Lower lobe of right lung (tissue), 2 donors: Measurements from ENCODE around the gene ZNF268. TPM values are rescaled to one million over a fixed set of nuclear protein-coding genes. Genes with fewer than 3 reads are reported as not detected.

Source experiments
- ATAC-seq, 2 donors: fragments of 200-7000 bp; cut with Tn5 transposase; one replicate each; pipeline ENCODE4 v1.9.1; 2020 to 2022; ENCODE audit warnings: mild to moderate bottlenecking in 2 of 2, moderate library complexity in 2 of 2
- DNase-seq: peaks from one replicate; pipeline ENCODE4 v3.0.0-alpha.2; 2020
- H3K27ac ChIP-seq: fragments of 200-600 bp; one replicate; pipeline ENCODE4 v1.8.0; 2022
- H3K27me3 ChIP-seq: fragments of 200-600 bp; one replicate; pipeline ENCODE4 v1.8.0; 2022; ENCODE audit warnings: low read depth
- H3K36me3 ChIP-seq: fragments of 200-600 bp; one replicate; pipeline ENCODE4 v1.8.0; 2022; ENCODE audit warnings: mild to moderate bottlenecking
- H3K4me1 ChIP-seq: fragments of 200-600 bp; one replicate; pipeline ENCODE4 v1.8.0; 2022
- H3K4me3 ChIP-seq: fragments of 200-600 bp; one replicate; pipeline ENCODE4 v1.8.0; 2022; ENCODE audit warnings: mild to moderate bottlenecking
- H3K9me3 ChIP-seq: fragments of 200-600 bp; one replicate; pipeline ENCODE4 v1.8.0; 2022
- intact Hi-C: fragments of 100-400 bp; cut with DNase I; formaldehyde crosslinking; loops from one replicate; pipeline ENCODE4 v1.11.0; 2022
- total RNA-seq: library from RNA; stranded (reverse); fragmentation: NEBNext Ultra II Directional; extraction: Animal tissue kit (Norgen Biotek cat#: 25700); gene quantifications from one replicate; pipeline ENCODE4 v1.2.1, GENCODE V29; 2021
- TF ChIP-seq, protein P1 (sequence below): fragments of 200-600 bp; IDR thresholded peaks from one replicate; pipeline ENCODE4 v1.8.0; 2022; ENCODE audit warnings: antibody characterized with exemption, mild to moderate bottlenecking
- donor health status: DM: no; HTN: yes; CAD: no; lungs with severe emphysema.

Gene ZNF268
- total RNA-seq, 1 donor from 2014 or later = 23.3 TPM

GRCh38 chr12:133215724-133216123, 34.4 kb downstream of the ZNF268 start:
- ATAC-seq (no peak), DNase-seq (no peak)
- H3K27ac ChIP-seq = no peak overlapping the region
- H3K9me3 ChIP-seq = peaks cover 78% of the 10 kb centered on the region
- H3K4me3 ChIP-seq = no peak overlapping the region
- H3K36me3 ChIP-seq = no peaks in the 10 kb centered on the region
- H3K4me1 ChIP-seq = no peaks in the 10 kb centered on the region
- TF ChIP-seq, protein P1, sequence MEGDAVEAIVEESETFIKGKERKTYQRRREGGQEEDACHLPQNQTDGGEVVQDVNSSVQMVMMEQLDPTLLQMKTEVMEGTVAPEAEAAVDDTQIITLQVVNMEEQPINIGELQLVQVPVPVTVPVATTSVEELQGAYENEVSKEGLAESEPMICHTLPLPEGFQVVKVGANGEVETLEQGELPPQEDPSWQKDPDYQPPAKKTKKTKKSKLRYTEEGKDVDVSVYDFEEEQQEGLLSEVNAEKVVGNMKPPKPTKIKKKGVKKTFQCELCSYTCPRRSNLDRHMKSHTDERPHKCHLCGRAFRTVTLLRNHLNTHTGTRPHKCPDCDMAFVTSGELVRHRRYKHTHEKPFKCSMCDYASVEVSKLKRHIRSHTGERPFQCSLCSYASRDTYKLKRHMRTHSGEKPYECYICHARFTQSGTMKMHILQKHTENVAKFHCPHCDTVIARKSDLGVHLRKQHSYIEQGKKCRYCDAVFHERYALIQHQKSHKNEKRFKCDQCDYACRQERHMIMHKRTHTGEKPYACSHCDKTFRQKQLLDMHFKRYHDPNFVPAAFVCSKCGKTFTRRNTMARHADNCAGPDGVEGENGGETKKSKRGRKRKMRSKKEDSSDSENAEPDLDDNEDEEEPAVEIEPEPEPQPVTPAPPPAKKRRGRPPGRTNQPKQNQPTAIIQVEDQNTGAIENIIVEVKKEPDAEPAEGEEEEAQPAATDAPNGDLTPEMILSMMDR = no peak
- intact Hi-C loops = no loop called here
- H3K27me3 ChIP-seq = no peaks in the 10 kb centered on the region

GRCh38 chr12:133217219-133217618, 35.9 kb downstream of the ZNF268 start:
- H3K36me3 ChIP-seq = no peaks in the 10 kb centered on the region
- no peak overlapping the region for H3K27ac ChIP-seq
- intact Hi-C loops = no loop called here
- TF ChIP-seq, protein P1 = no peak
- no peaks in the 10 kb centered on the region for H3K4me1 ChIP-seq
- peaks cover 63% of the 10 kb centered on the region for H3K9me3 ChIP-seq
- no peak for DNase-seq
- no peak overlapping the region for H3K4me3 ChIP-seq
- no peaks in the 10 kb centered on the region for H3K27me3 ChIP-seq
- ATAC-seq = no peak

DNA sequence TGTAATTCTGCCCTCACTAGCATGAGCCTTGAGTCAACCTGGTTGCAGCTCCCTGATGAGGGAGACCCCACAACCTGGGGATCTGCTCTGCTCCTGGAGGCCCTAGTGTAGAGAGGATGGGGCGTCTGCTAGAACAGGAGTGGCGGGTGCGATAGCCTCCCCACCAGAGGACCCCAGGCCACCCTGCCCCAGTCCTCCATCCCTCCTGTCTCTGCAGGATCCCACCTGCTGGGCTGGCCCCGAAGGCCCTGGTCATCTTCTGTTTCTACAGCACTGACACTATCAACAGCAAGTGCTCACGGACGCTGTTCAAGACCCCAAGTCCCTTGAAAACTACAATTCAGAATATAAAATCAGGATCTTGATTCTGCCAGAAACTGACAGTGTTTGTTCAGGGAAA, 39.2 kb downstream of the ZNF268 start:
- Histone ChIP-seq H3K4me3 (no peak overlapping the region), H3K4me1 (no peaks in the 10 kb centered on the region), H3K36me3 (no peaks in the 10 kb centered on the region), H3K9me3 (peaks cover 30% of the 10 kb centered on the region), H3K27me3 (no peaks in the 10 kb centered on the region), H3K27ac (no peak overlapping the region)
- DNase-seq = no peak
- no peak for ATAC-seq
- intact Hi-C loops = no loop called here
- TF ChIP-seq, protein P1 = no peak

GRCh38 chr12:133221241-133221640, 39.9 kb downstream of the ZNF268 start:
- peaks cover 26% of the 10 kb centered on the region for H3K9me3 ChIP-seq
- no peak for ATAC-seq

GRCh38 chr12:133222211-133222610, 40.9 kb downstream of the ZNF268 start:
- Histone ChIP-seq H3K27me3 (no peaks in the 10 kb centered on the region), H3K4me1 (no peaks in the 10 kb centered on the region), H3K9me3 (peaks cover 17% of the 10 kb centered on the region), H3K36me3 (no peaks in the 10 kb centered on the region), H3K4me3 (no peak overlapping the region), H3K27ac (no peak overlapping the region)
- intact Hi-C loops = no loop called here
- no peak for ATAC-seq
- TF ChIP-seq, protein P1 = no peak
- no peak for DNase-seq

More at GRCh38 chr12:133221241-133221640, 39.9 kb downstream of the ZNF268 start:
- no peak for DNase-seq
- intact Hi-C loops = no loop called here
- no peaks in the 10 kb centered on the region for H3K4me1 ChIP-seq
- no peaks in the 10 kb centered on the region for H3K27me3 ChIP-seq
- H3K4me3 ChIP-seq = no peak overlapping the region
- H3K27ac ChIP-seq = no peak overlapping the region
- no peaks in the 10 kb centered on the region for H3K36me3 ChIP-seq
- TF ChIP-seq, protein P1 = no peak

DNA sequence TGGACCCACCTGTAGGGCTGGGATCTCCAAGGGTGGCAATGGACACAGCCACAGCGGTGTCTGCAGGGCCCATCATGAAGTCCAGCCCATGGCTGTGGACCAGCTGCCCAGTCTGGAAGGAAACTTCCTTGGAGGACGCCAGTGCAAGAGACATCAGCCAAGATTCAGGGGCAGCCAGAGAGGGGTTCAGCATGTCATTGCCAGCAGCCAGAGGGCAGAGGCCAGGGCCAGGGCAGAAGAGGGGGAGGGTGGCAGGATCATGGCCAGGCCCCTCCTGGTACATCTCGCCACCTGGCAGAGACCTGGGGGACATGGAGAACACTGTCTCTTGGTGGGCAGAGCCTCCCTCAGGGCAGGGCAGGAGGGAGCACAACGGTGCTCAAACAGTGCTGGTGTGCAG, 44.2 kb downstream of the ZNF268 start:
- TF ChIP-seq, protein P1 = no peak
- DNase-seq (no peak), ATAC-seq (no peak)
- no peak overlapping the region for H3K27ac ChIP-seq
- H3K4me1 ChIP-seq = no peaks in the 10 kb centered on the region
- peaks cover 3% of the 10 kb centered on the region for H3K9me3 ChIP-seq
- no peak overlapping the region for H3K4me3 ChIP-seq
- intact Hi-C loops = no loop called here
- no peaks in the 10 kb centered on the region for H3K36me3 ChIP-seq
- H3K27me3 ChIP-seq = no peaks in the 10 kb centered on the region
